ENCODE results near the gene ATXN3L. TPM values are rescaled to one million over a fixed set of nuclear protein-coding genes. Genes with fewer than 3 reads are reported as not detected.

ATXN3L gene
- polyA plus RNA-seq, 1 of the 3 experiments (the other 2 are of a cell fraction), result not detected

DNA sequence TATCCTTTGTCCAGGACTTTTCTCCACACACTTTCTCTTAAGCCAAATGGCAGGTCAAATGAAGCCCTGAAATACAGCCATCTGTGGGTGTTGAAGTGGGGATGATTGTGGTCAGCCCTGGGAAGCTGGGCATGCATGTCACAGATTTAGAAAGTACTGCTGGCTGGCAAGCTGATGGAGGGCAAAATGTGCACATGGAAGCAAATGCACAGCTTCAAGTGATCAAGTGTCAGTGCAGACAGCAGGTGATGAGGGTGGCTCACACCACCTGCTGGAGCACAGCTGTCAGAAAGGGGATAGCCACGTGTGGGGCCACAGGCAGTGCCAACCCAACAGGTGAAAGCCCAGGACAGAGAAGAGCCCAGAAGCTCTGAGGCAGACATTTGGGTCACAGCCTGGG is 40.3 kb upstream of the ATXN3L start:
- Histone ChIP-seq H4K20me1 (ENCODE audit: insufficient read depth) (no peaks in the 10 kb centered on the region), H3K4me1 (ENCODE audit: control insufficient read depth in 1 of 2, insufficient read depth in 2 of 2, low read depth in 1 of 2, low read length in 1 of 2) (peaks cover 0 to 2% of the 10 kb centered on the region in 2 experiments; a peak in 3 of 4 replicates), H3K36me3 (replicated peaks in 1 of 2; ENCODE audit: control insufficient read depth in 1 of 2, insufficient read depth in 2 of 2, low read length in 1 of 2) (no peaks in the 10 kb centered on the region), H2AFZ (ENCODE audit: low read depth) (no peak overlapping the region), H3K9ac (no peak overlapping the region), H3F3A (replicated peaks; ENCODE audit: insufficient read depth) (peaks cover 3% of the 10 kb centered on the region), H3K4me2 (no peak overlapping the region), H3K9me3 (no peaks in the 10 kb centered on the region), H3K79me2 (ENCODE audit: insufficient read depth) (no peaks in the 10 kb centered on the region), H3K9me2 (no peaks in the 10 kb centered on the region), H3K4me3 (ENCODE audit: low read depth in 2 of 2, low read length in 1 of 2) (no peak overlapping the region), H3K27ac (ENCODE audit: low read depth in 2 of 2, low read length in 1 of 2) (no peak overlapping the region), H3K27me3 (ENCODE audit: insufficient read depth) (no peaks in the 10 kb centered on the region)
- ChIA-PET CTCF (no interaction called here), POLR2A (no interaction called here)
- no CpG with 5 or more reads among the region's 1 CpG for WGBS (ENCODE audit: low lambda C conversion rate)
- no peak for TF ChIP-seq FOXM1 (IDR thresholded peaks at IDR 0.05; ENCODE audit: low read depth)
- no peak for TF ChIP-seq EP300 (IDR thresholded peaks at IDR 0.05; ENCODE audit: borderline replicate concordance in 1 of 2, low read depth in 1 of 2, low read length in 1 of 2)
- TF ChIP-seq TAF1 (IDR thresholded peaks at IDR 0.05; ENCODE audit: borderline replicate concordance, low read depth, low read length), result no peak
- TF ChIP-seq FOXJ3 (CRISPR knock-in tag; IDR thresholded peaks at IDR 0.05), result no peak
- TF ChIP-seq JUND (IDR thresholded peaks at IDR 0.05), result no peak
- TF ChIP-seq, protein P1, sequence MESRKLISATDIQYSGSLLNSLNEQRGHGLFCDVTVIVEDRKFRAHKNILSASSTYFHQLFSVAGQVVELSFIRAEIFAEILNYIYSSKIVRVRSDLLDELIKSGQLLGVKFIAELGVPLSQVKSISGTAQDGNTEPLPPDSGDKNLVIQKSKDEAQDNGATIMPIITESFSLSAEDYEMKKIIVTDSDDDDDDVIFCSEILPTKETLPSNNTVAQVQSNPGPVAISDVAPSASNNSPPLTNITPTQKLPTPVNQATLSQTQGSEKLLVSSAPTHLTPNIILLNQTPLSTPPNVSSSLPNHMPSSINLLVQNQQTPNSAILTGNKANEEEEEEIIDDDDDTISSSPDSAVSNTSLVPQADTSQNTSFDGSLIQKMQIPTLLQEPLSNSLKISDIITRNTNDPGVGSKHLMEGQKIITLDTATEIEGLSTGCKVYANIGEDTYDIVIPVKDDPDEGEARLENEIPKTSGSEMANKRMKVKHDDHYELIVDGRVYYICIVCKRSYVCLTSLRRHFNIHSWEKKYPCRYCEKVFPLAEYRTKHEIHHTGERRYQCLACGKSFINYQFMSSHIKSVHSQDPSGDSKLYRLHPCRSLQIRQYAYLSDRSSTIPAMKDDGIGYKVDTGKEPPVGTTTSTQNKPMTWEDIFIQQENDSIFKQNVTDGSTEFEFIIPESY (IDR thresholded peaks at IDR 0.05; ENCODE audit: borderline replicate concordance, low read depth), result no peak
- TF ChIP-seq POLR2AphosphoS5 (IDR thresholded peaks at IDR 0.05; ENCODE audit: low read depth, low read length), result no peak
- no peak for DNase-seq

DNA sequence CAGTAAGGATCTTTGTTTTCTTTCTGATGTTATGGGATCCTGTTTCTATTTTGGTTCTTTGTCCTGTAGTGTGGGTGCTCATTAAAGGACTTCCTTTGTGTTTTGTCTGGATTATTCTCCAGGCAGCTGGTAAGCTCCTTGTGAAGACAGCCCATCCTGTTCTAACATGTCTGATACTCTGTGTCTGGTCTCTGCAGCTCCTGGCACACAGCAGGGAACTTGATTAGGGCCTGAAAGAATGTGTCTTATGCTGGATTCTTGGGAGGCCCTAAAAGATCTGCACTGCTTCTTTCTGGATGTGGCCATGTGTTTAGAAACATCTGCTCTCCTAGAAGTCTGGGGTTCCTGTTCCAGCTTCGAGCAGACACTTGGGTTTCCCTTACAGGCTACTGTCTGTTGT is 38.1 kb upstream of the ATXN3L start:
- H3K36me3 ChIP-seq (replicated peaks in 1 of 2; ENCODE audit: control insufficient read depth in 1 of 2, insufficient read depth in 2 of 2, low read length in 1 of 2), result no peaks in the 10 kb centered on the region
- CTCF ChIA-PET, result interaction anchor here (1.3 kb wide), 1 partner anchor 130 kb away, joined by 5 read pairs; no protein-coding TSS in a partner anchor
- no peaks in the 10 kb centered on the region for H3K9me2 ChIP-seq
- no peak for DNase-seq
- no peaks in the 10 kb centered on the region for H4K20me1 ChIP-seq (ENCODE audit: insufficient read depth)
- H3F3A ChIP-seq (replicated peaks; ENCODE audit: insufficient read depth), result peaks cover 3% of the 10 kb centered on the region
- H3K79me2 ChIP-seq (ENCODE audit: insufficient read depth), result no peaks in the 10 kb centered on the region
- H3K4me1 ChIP-seq (ENCODE audit: control insufficient read depth in 1 of 2, insufficient read depth in 2 of 2, low read depth in 1 of 2, low read length in 1 of 2), result no peaks in the 10 kb centered on the region; a peak in 3 of 4 replicates
- H3K4me3 ChIP-seq (ENCODE audit: low read depth in 2 of 2, low read length in 1 of 2), result no peak overlapping the region
- no peak overlapping the region for H3K9ac ChIP-seq
- H3K4me2 ChIP-seq, result no peak overlapping the region
- no peak for TF ChIP-seq GATA2 (CRISPR knock-in tag; IDR thresholded peaks at IDR 0.05)
- no peak for TF ChIP-seq RAD21 (IDR thresholded peaks at IDR 0.05; ENCODE audit: low read length)
- peak; percentile 15; the same call in 1 of the 2 replicates for TF ChIP-seq TCF12 (IDR thresholded peaks at IDR 0.05)
- H2AFZ ChIP-seq (ENCODE audit: low read depth), result peak overlapping the region; percentile 82
- H3K9me3 ChIP-seq, result no peaks in the 10 kb centered on the region
- POLR2A ChIA-PET, result no interaction called here
- 29% methylated on average over 1 of the region's 1 CpG for WGBS (ENCODE audit: low lambda C conversion rate)
- H3K27me3 ChIP-seq (ENCODE audit: insufficient read depth), result no peaks in the 10 kb centered on the region
- H3K27ac ChIP-seq (ENCODE audit: low read depth in 2 of 2, low read length in 1 of 2), result peak overlapping the region; percentile 39 to 70; a peak in 3 of 4 replicates

DNA sequence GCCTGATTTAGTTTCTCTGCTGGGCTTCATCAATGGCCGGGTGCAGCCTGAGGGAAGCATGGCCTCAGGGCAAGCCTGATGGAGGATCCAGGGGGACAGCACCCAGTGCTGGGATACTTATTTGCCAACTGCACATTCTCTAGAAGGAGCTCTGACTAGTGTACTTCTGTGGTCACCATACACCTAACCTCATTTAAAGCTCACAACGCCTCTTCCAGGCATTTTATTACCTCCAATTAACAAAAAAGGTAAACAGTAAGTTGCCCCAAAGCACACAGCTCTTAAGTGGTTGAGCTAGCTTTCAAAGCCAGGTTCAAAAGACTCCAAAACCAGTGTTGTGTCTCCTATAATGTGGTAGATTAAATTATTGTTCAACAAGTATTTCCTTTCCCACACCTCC is 26.8 kb upstream of the ATXN3L start:
- CTCF ChIA-PET, result interaction anchor here (1.8 kb wide), 1 partner anchor 9 kb away, joined by 5 read pairs; no protein-coding TSS in a partner anchor
- 66% methylated on average over 2 of the region's 2 CpGs for WGBS (ENCODE audit: low lambda C conversion rate)
- Histone ChIP-seq H3K9me3 (no peaks in the 10 kb centered on the region), H3K27ac (ENCODE audit: low read depth in 2 of 2, low read length in 1 of 2) (no peak overlapping the region), H2AFZ (ENCODE audit: low read depth) (no peak overlapping the region), H3K4me1 (ENCODE audit: control insufficient read depth in 1 of 2, insufficient read depth in 2 of 2, low read depth in 1 of 2, low read length in 1 of 2) (peaks cover 0 to 2% of the 10 kb centered on the region in 2 experiments; a peak in 1 of 4 replicates), H3K9ac (no peak overlapping the region), H3K27me3 (ENCODE audit: insufficient read depth) (no peaks in the 10 kb centered on the region), H3K79me2 (ENCODE audit: insufficient read depth) (no peaks in the 10 kb centered on the region), H4K20me1 (ENCODE audit: insufficient read depth) (no peaks in the 10 kb centered on the region), H3K9me2 (no peaks in the 10 kb centered on the region), H3K36me3 (replicated peaks in 1 of 2; ENCODE audit: control insufficient read depth in 1 of 2, insufficient read depth in 2 of 2, low read length in 1 of 2) (no peaks in the 10 kb centered on the region), H3K4me3 (ENCODE audit: low read depth in 2 of 2, low read length in 1 of 2) (no peak overlapping the region), H3F3A (replicated peaks; ENCODE audit: insufficient read depth) (peaks cover 2% of the 10 kb centered on the region), H3K4me2 (no peak overlapping the region)
- POLR2A ChIA-PET, result no interaction called here
- no peak for DNase-seq
- TF ChIP-seq RFX5 (IDR thresholded peaks at IDR 0.05; ENCODE audit: low read length) (no peak), RAD21 (IDR thresholded peaks at IDR 0.05; ENCODE audit: low read length) (no peak), YY1 (IDR thresholded peaks at IDR 0.05; ENCODE audit: low read depth) (no peak), FOSL2 (IDR thresholded peaks at IDR 0.05; ENCODE audit: borderline replicate concordance, low read depth) (no peak), TAF1 (IDR thresholded peaks at IDR 0.05; ENCODE audit: borderline replicate concordance, low read depth, low read length) (no peak), NFIC (IDR thresholded peaks at IDR 0.05; ENCODE audit: borderline replicate concordance) (no peak), JUND (IDR thresholded peaks at IDR 0.05) (no peak), EZH2phosphoT487 (IDR thresholded peaks at IDR 0.05; ENCODE audit: borderline replicate concordance, low read depth) (no peak), ELF1 (IDR thresholded peaks at IDR 0.05) (no peak), SIN3A (IDR thresholded peaks at IDR 0.05; ENCODE audit: borderline replicate concordance, low read depth, low read length) (no peak), GABPA (IDR thresholded peaks at IDR 0.05; ENCODE audit: low read depth) (no peak), CHD2 (IDR thresholded peaks at IDR 0.05; ENCODE audit: low read length, partially characterized antibody) (no peak)
- TF ChIP-seq, protein P1 (IDR thresholded peaks at IDR 0.05; ENCODE audit: borderline replicate concordance, low read depth), result no peak
- TF ChIP-seq, protein P2, sequence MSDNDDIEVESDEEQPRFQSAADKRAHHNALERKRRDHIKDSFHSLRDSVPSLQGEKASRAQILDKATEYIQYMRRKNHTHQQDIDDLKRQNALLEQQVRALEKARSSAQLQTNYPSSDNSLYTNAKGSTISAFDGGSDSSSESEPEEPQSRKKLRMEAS (IDR thresholded peaks at IDR 0.05; ENCODE audit: low read depth), result no peak

Measured in SK-N-SH (cell line).